Naive B cell (primary cell): ENCODE measurements around the gene IL37. TPM values are rescaled to one million over a fixed set of nuclear protein-coding genes. Genes with fewer than 3 reads are reported as not detected.
A peak's percentile ranks its signal among the peaks of the same experiment; 100 is the strongest.

Experiments used
- ATAC-seq, 2 donors: fragments of 150-1000 bp; cut with Tn5 transposase; 2 replicates each; pipeline ENCODE4 v1.10.0; 2021; ENCODE audit warnings: low read depth in 2 of 2, mild to moderate bottlenecking in 2 of 2, moderate library complexity in 2 of 2
- DNase-seq: peaks from one replicate; pipeline ENCODE4 v3.0.0; 2022
- H3K27ac Mint-ChIP-seq, 6 donors: one replicate each; pipeline ENCODE4 v1.8.0; 2020 to 2022; ENCODE audit warnings: mild to moderate bottlenecking in 6 of 6, mixed read lengths in 6 of 6, moderate library complexity in 5 of 6, inconsistent platforms in 2 of 6
- H3K27me3 Mint-ChIP-seq, 3 donors: one replicate each; pipeline ENCODE4 v1.8.0; 2021 to 2022; ENCODE audit warnings: mixed read lengths in 3 of 3, mild to moderate bottlenecking in 1 of 3
- H3K36me3 Mint-ChIP-seq, 2 donors: one replicate each; pipeline ENCODE4 v1.8.0; 2020 to 2022; ENCODE audit warnings: mixed read lengths in 2 of 2, inconsistent platforms in 1 of 2, mild to moderate bottlenecking in 1 of 2
- H3K4me1 Mint-ChIP-seq, 3 donors: one replicate each; pipeline ENCODE4 v1.8.0; 2020 to 2022; ENCODE audit warnings: mixed read lengths in 3 of 3, inconsistent platforms in 1 of 3, mild to moderate bottlenecking in 1 of 3, moderate library complexity in 1 of 3
- H3K4me3 Mint-ChIP-seq, 8 donors: one replicate each; pipeline ENCODE4 v1.8.0; 2020 to 2022; ENCODE audit warnings: mild to moderate bottlenecking in 8 of 8, mixed read lengths in 8 of 8, moderate library complexity in 8 of 8, inconsistent platforms in 2 of 8
- H3K9me3 Mint-ChIP-seq, 7 donors: one replicate each; pipeline ENCODE4 v1.8.0; 2020 to 2022; ENCODE audit warnings: mixed read lengths in 7 of 7, mild to moderate bottlenecking in 5 of 7, inconsistent platforms in 2 of 7, moderate library complexity in 1 of 7
- polyA plus RNA-seq, 6 donors: library from polyadenylated mRNA; unstranded; fragments of 300-500 nt; fragmentation: Illumina TruSeq; gene quantifications; one replicate each; pipeline ENCODE4 v1.2.3, GENCODE V29; 2021; ENCODE audit warnings: low read depth in 6 of 6

Gene IL37
- polyA plus RNA-seq = not detected

- H3K36me3 Mint-ChIP-seq = peaks cover 0 to 9% of the 10 kb centered on the region in 2 donors
- H3K4me1 Mint-ChIP-seq = no peaks in the 10 kb centered on the region
- peaks cover 2 to 6% (median 4%) of the 10 kb centered on the region in 7 donors for H3K9me3 Mint-ChIP-seq
- no peak within 1 kb of the TSS for H3K4me3 Mint-ChIP-seq
- ATAC-seq (no peak), DNase-seq (no peak)
- no peak within 1 kb of the TSS for H3K27ac Mint-ChIP-seq
- H3K27me3 Mint-ChIP-seq = peaks cover 0 to 5% (median 0%) of the 10 kb centered on the region in 3 donors
Observed at GRCh38 chr2:112910865-112911264, at the start of gene IL37. IL37 (plus strand) TSS chr2:112911165; CDS start chr2:112913013, 1,848 bp downstream.

GRCh38 chr2:112864072-112864471, 46.9 kb upstream of the IL37 start:
- ATAC-seq (no peak), DNase-seq (no peak)
- Mint-ChIP-seq H3K9me3 (peaks cover 3 to 43% (median 11%) of the 10 kb centered on the region in 7 donors), H3K4me3 (no peak overlapping the region), H3K4me1 (no peaks in the 10 kb centered on the region), H3K36me3 (peaks cover 0 to 5% of the 10 kb centered on the region in 2 donors), H3K27ac (no peak overlapping the region), H3K27me3 (peaks cover 10 to 18% (median 16%) of the 10 kb centered on the region in 3 donors)

GRCh38 chr2:112866128-112866835, 44.7 kb upstream of the IL37 start:
- Mint-ChIP-seq H3K36me3 (peaks cover 0 to 5% of the 10 kb centered on the region in 2 donors), H3K4me3 (no peak overlapping the region), H3K27me3 (peaks cover 17 to 27% (median 21%) of the 10 kb centered on the region in 3 donors), H3K4me1 (no peaks in the 10 kb centered on the region), H3K27ac (no peak overlapping the region), H3K9me3 (peaks cover 0 to 22% (median 4%) of the 10 kb centered on the region in 7 donors)
- ATAC-seq (no peak), DNase-seq (no peak)

GRCh38 chr2:112867701-112868631, 43.0 kb upstream of the IL37 start:
- H3K27me3 Mint-ChIP-seq = peaks cover 21 to 29% (median 28%) of the 10 kb centered on the region in 3 donors
- H3K36me3 Mint-ChIP-seq = peaks cover 0 to 5% of the 10 kb centered on the region in 2 donors
- H3K4me3 Mint-ChIP-seq = no peak overlapping the region
- DNase-seq (no peak), ATAC-seq (no peak)
- peaks cover 0 to 18% (median 2%) of the 10 kb centered on the region in 7 donors for H3K9me3 Mint-ChIP-seq
- H3K27ac Mint-ChIP-seq = no peak overlapping the region
- no peaks in the 10 kb centered on the region for H3K4me1 Mint-ChIP-seq

- Mint-ChIP-seq H3K27ac (no peak overlapping the region), H3K36me3 (peaks cover 0 to 5% of the 10 kb centered on the region in 2 donors), H3K4me1 (no peaks in the 10 kb centered on the region), H3K4me3 (no peak overlapping the region), H3K9me3 (peaks cover 0 to 13% (median 1%) of the 10 kb centered on the region in 7 donors), H3K27me3 (peaks cover 21 to 29% (median 28%) of the 10 kb centered on the region in 3 donors)
- DNase-seq = no peak
- no peak for ATAC-seq
Observed at GRCh38 chr2:112869258-112869842, 41.6 kb upstream of the IL37 start.

- Mint-ChIP-seq H3K27ac (no peak overlapping the region), H3K9me3 (peaks cover 0 to 13% (median 1%) of the 10 kb centered on the region in 7 donors), H3K36me3 (peaks cover 0 to 5% of the 10 kb centered on the region in 2 donors), H3K4me1 (no peaks in the 10 kb centered on the region), H3K4me3 (no peak overlapping the region), H3K27me3 (peaks cover 21 to 29% (median 28%) of the 10 kb centered on the region in 3 donors)
- ATAC-seq (no peak), DNase-seq (no peak)
Observed at GRCh38 chr2:112870841-112871835, 39.8 kb upstream of the IL37 start.

GRCh38 chr2:112876257-112876970, 34.6 kb upstream of the IL37 start:
- Mint-ChIP-seq H3K36me3 (no peaks in the 10 kb centered on the region), H3K27ac (no peak overlapping the region), H3K27me3 (peaks cover 0 to 7% (median 3%) of the 10 kb centered on the region in 3 donors), H3K4me3 (no peak overlapping the region), H3K9me3 (peaks cover 0 to 13% (median 1%) of the 10 kb centered on the region in 7 donors), H3K4me1 (peaks cover 9 to 15% (median 12%) of the 10 kb centered on the region in 3 donors)
- DNase-seq (no peak), ATAC-seq (no peak)

- no peaks in the 10 kb centered on the region for H3K36me3 Mint-ChIP-seq
- peaks cover 9 to 15% (median 12%) of the 10 kb centered on the region in 3 donors for H3K4me1 Mint-ChIP-seq
- peaks cover 0 to 1% (median 0%) of the 10 kb centered on the region in 3 donors for H3K27me3 Mint-ChIP-seq
- no peak overlapping the region for H3K4me3 Mint-ChIP-seq
- peak overlapping the region in 1 of 6 donors; percentile 30 for H3K27ac Mint-ChIP-seq
- H3K9me3 Mint-ChIP-seq = peaks cover 0 to 9% (median 1%) of the 10 kb centered on the region in 7 donors
- DNase-seq (no peak), ATAC-seq (no peak)
Observed at GRCh38 chr2:112876971-112877361, 34.0 kb upstream of the IL37 start.

- Mint-ChIP-seq H3K4me3 (no peak overlapping the region), H3K27me3 (no peaks in the 10 kb centered on the region), H3K36me3 (no peaks in the 10 kb centered on the region), H3K9me3 (peaks cover 0 to 5% (median 1%) of the 10 kb centered on the region in 7 donors), H3K4me1 (peaks cover 9 to 15% (median 12%) of the 10 kb centered on the region in 3 donors), H3K27ac (no peak overlapping the region)
- ATAC-seq (no peak), DNase-seq (no peak)
Observed at GRCh38 chr2:112877423-112877822, 33.5 kb upstream of the IL37 start.

- no peak for ATAC-seq
Observed at GRCh38 chr2:112879491-112880041, 31.4 kb upstream of the IL37 start.

GRCh38 chr2:112880091-112880531, 30.9 kb upstream of the IL37 start:
- no peaks in the 10 kb centered on the region for H3K9me3 Mint-ChIP-seq
- no peaks in the 10 kb centered on the region for H3K27me3 Mint-ChIP-seq
- peaks cover 9 to 20% (median 15%) of the 10 kb centered on the region in 3 donors for H3K4me1 Mint-ChIP-seq
- no peak for DNase-seq
- peak overlapping the region in 1 of 6 donors; percentile 44 for H3K27ac Mint-ChIP-seq
- no peak for ATAC-seq
- no peak overlapping the region for H3K4me3 Mint-ChIP-seq
- H3K36me3 Mint-ChIP-seq = no peaks in the 10 kb centered on the region

More at GRCh38 chr2:112879491-112880041, 31.4 kb upstream of the IL37 start:
- H3K27ac Mint-ChIP-seq = no peak overlapping the region
- no peaks in the 10 kb centered on the region for H3K36me3 Mint-ChIP-seq
- H3K4me3 Mint-ChIP-seq = no peak overlapping the region
- no peaks in the 10 kb centered on the region for H3K27me3 Mint-ChIP-seq
- no peak for DNase-seq
- no peaks in the 10 kb centered on the region for H3K9me3 Mint-ChIP-seq
- H3K4me1 Mint-ChIP-seq = peaks cover 9 to 15% (median 15%) of the 10 kb centered on the region in 3 donors
